Measurements from ENCODE around the gene KCNE4.

Gene KCNE4

GRCh38 chr2:223041527-223042109 lies 10.4 kb upstream of the KCNE4 start:
- DNase-seq (ENCODE audit: low spot score), result peak; percentile 96

- no peak for DNase-seq (ENCODE audit: low spot score)
Observed at GRCh38 chr2:223042284-223042683, 9.7 kb upstream of the KCNE4 start.

- no peak for DNase-seq (ENCODE audit: low spot score)
Observed at GRCh38 chr2:223042704-223043118, 9.3 kb upstream of the KCNE4 start.

GRCh38 chr2:223043164-223043941 lies 8.6 kb upstream of the KCNE4 start:
- DNase-seq (ENCODE audit: low spot score), result no peak

GRCh38 chr2:223044092-223044836 lies 7.7 kb upstream of the KCNE4 start:
- no peak for DNase-seq (ENCODE audit: low spot score)

- DNase-seq (ENCODE audit: low spot score), result no peak
Observed at GRCh38 chr2:223044916-223045700, 6.9 kb upstream of the KCNE4 start.

- DNase-seq (ENCODE audit: low spot score), result no peak
Observed at GRCh38 chr2:223046470-223047040, 5.4 kb upstream of the KCNE4 start.

GRCh38 chr2:223047260-223047761 lies 4.7 kb upstream of the KCNE4 start:
- DNase-seq (ENCODE audit: low spot score), result no peak

- DNase-seq (ENCODE audit: low spot score), result no peak
Observed at GRCh38 chr2:223048519-223048918, 3.5 kb upstream of the KCNE4 start.

- no peak for DNase-seq (ENCODE audit: low spot score)
Observed at GRCh38 chr2:223049356-223049755, 2.6 kb upstream of the KCNE4 start.

- DNase-seq (ENCODE audit: low spot score), result no peak
Observed at GRCh38 chr2:223050188-223050587, 1.8 kb upstream of the KCNE4 start.

GRCh38 chr2:223050900-223051504 lies 988 bp upstream of the KCNE4 start:
- no peak for DNase-seq (ENCODE audit: low spot score)

- DNase-seq (ENCODE audit: low spot score), result no peak
Observed at GRCh38 chr2:223052548-223053483, 826 bp downstream of the KCNE4 start.

- DNase-seq (ENCODE audit: low spot score), result no peak
Observed at GRCh38 chr2:223053484-223054192, 1.6 kb downstream of the KCNE4 start.

GRCh38 chr2:223054193-223054781 lies 2.3 kb downstream of the KCNE4 start:
- DNase-seq (ENCODE audit: low spot score), result no peak

- DNase-seq (ENCODE audit: low spot score), result peak; percentile 62
Observed at GRCh38 chr2:223055140-223055539, 3.1 kb downstream of the KCNE4 start.

GRCh38 chr2:223055836-223056235 lies 3.8 kb downstream of the KCNE4 start:
- no peak for DNase-seq (ENCODE audit: low spot score)

GRCh38 chr2:223056701-223057418 lies 4.9 kb downstream of the KCNE4 start:
- DNase-seq (ENCODE audit: low spot score), result no peak

All from COLO829 (cell line).